GM18868 (cell line): ENCODE results near the gene GPR183.
"Not testable (repeated sequence)": the region's sequence is repeated elsewhere in the genome, so short reads cannot be mapped to it uniquely, and the experiment has no call there.

Experiments
- ATAC-seq: cut with Tn5 transposase; IDR thresholded peaks from one replicate; pipeline ENCODE4 v1.9.1; 2021; ENCODE audit warnings: mild to moderate bottlenecking, moderate library complexity; ENCODE audit not compliant: unreplicated experiment

The GPR183 gene

GRCh38 chr13:99250982-99251825 lies 56.0 kb downstream of the GPR183 start:
- no peak for ATAC-seq

- ATAC-seq = not testable (repeated sequence)
Measured at GRCh38 chr13:99249606-99250005, 57.6 kb downstream of the GPR183 start.

- ATAC-seq = not testable (repeated sequence)
Measured at GRCh38 chr13:99249178-99249577, 58.0 kb downstream of the GPR183 start.

GRCh38 chr13:99246100-99246499 lies 61.1 kb downstream of the GPR183 start:
- ATAC-seq = no peak
